ENCODE data around the gene GDF2.

Gene GDF2

GRCh38 chr10:47331954-47332353 lies 9.7 kb downstream of the GDF2 start:
- DNase-seq (ENCODE audit: extremely low read depth in 1 of 2, low read depth in 1 of 2): no peak

- DNase-seq (ENCODE audit: extremely low read depth in 1 of 2, low read depth in 1 of 2): no peak
Measured at GRCh38 chr10:47332371-47332770, 10.1 kb downstream of the GDF2 start.

- no peak for DNase-seq (ENCODE audit: extremely low read depth in 1 of 2, low read depth in 1 of 2)
Measured at GRCh38 chr10:47332946-47333345, 10.7 kb downstream of the GDF2 start.

- no peak for DNase-seq (ENCODE audit: extremely low read depth in 1 of 2, low read depth in 1 of 2)
Measured at GRCh38 chr10:47333532-47333931, 11.3 kb downstream of the GDF2 start.

- DNase-seq (ENCODE audit: extremely low read depth in 1 of 2, low read depth in 1 of 2): no peak
Measured at GRCh38 chr10:47334466-47335295, 12.4 kb downstream of the GDF2 start.

- DNase-seq (ENCODE audit: extremely low read depth in 1 of 2, low read depth in 1 of 2): no peak
Measured at GRCh38 chr10:47335906-47336305, 13.7 kb downstream of the GDF2 start.

GRCh38 chr10:47336387-47337134 lies 14.3 kb downstream of the GDF2 start:
- no peak for DNase-seq (ENCODE audit: extremely low read depth in 1 of 2, low read depth in 1 of 2)

GRCh38 chr10:47337310-47337709 lies 15.1 kb downstream of the GDF2 start:
- DNase-seq (ENCODE audit: extremely low read depth in 1 of 2, low read depth in 1 of 2): no peak

GRCh38 chr10:47339186-47339735 lies 17.0 kb downstream of the GDF2 start:
- no peak for DNase-seq (ENCODE audit: extremely low read depth in 1 of 2, low read depth in 1 of 2)

GRCh38 chr10:47339759-47340607 lies 17.7 kb downstream of the GDF2 start:
- no peak for DNase-seq (ENCODE audit: extremely low read depth in 1 of 2, low read depth in 1 of 2)

- DNase-seq (ENCODE audit: extremely low read depth in 1 of 2, low read depth in 1 of 2): peak; percentile 11 to 48
Measured at GRCh38 chr10:47340608-47341170, 18.4 kb downstream of the GDF2 start.

- DNase-seq (ENCODE audit: extremely low read depth in 1 of 2, low read depth in 1 of 2): no peak
Measured at GRCh38 chr10:47344996-47345870, 23.0 kb downstream of the GDF2 start.

GRCh38 chr10:47346581-47347302 lies 24.5 kb downstream of the GDF2 start:
- DNase-seq (ENCODE audit: extremely low read depth in 1 of 2, low read depth in 1 of 2): no peak

GRCh38 chr10:47347303-47347675 lies 25.0 kb downstream of the GDF2 start:
- no peak for DNase-seq (ENCODE audit: extremely low read depth in 1 of 2, low read depth in 1 of 2)

GRCh38 chr10:47348138-47348651 lies 25.9 kb downstream of the GDF2 start, which contains the start of gene RBP3:
RBP3 (plus strand) TSS chr10:47348363; CDS start chr10:47348485, 122 bp downstream.
- DNase-seq (ENCODE audit: extremely low read depth in 1 of 2, low read depth in 1 of 2): no peak

GRCh38 chr10:47348661-47349470 lies 26.6 kb downstream of the GDF2 start:
- no peak for DNase-seq (ENCODE audit: extremely low read depth in 1 of 2, low read depth in 1 of 2)

- no peak for DNase-seq (ENCODE audit: extremely low read depth in 1 of 2, low read depth in 1 of 2)
Measured at GRCh38 chr10:47349516-47349915, 27.3 kb downstream of the GDF2 start.

- DNase-seq (ENCODE audit: extremely low read depth in 1 of 2, low read depth in 1 of 2): no peak
Measured at GRCh38 chr10:47349941-47350371, 27.7 kb downstream of the GDF2 start.
